K562 (cell line): ENCODE results near the gene SLC25A15. TPM values are rescaled to one million over a fixed set of nuclear protein-coding genes. Genes with fewer than 3 reads are reported as not detected.

Experiments
- ATAC-seq: fragments of 200-7000 bp; cut with Tn5 transposase; 3 replicates; pipeline ENCODE4 v1.9.1; 2020; ENCODE audit warnings: moderate library complexity
- BruUV-seq: library from RNA; stranded (reverse); fragments of 400-500 nt; replicated peaks from 2 replicates; lab custom pipeline; 2021; lab: Mats Ljungman, UMichigan
- CTCF ChIA-PET: fragments of 300-600 bp; formaldehyde crosslinking; extraction: SDS; loops from one replicate; lab custom pipeline; 2021; ENCODE audit warnings: low intra/inter-chr PET ratio; lab: Yijun Ruan, JAX
- POLR2A ChIA-PET: fragments of 300-600, 350-650 bp; sonication (Branson Sonifier 250); formaldehyde crosslinking; extraction: SDS; loops from one replicate; lab custom pipeline; 2021; ENCODE audit warnings: antibody characterized with exemption, inconsistent platforms; lab: Yijun Ruan, JAX
- DNase-seq, 4 experiments: peaks; one replicate each; pipeline versions ENCODE4 v3.0.0 to v3.0.0-alpha.2; 2011 to 2018; ENCODE audit warnings: low spot score in 3 of 4, mixed read lengths in 3 of 4; ENCODE audit errors: extremely low read depth in 1 of 4
- FAIRE-seq: peaks from 2 replicates; lab custom pipeline; 2011; peaks lifted over from hg19 to GRCh38; lab: Jason Lieb, UNC
- H2AFZ ChIP-seq: 2 replicates; pipeline ENCODE4 v1.6.0; 2011; ENCODE audit warnings: low read depth, low read length, control low read depth, inconsistent platforms
- H3K27ac ChIP-seq: fragments of 200-600 bp; 3 replicates; pipeline ENCODE4 v1.8.0; 2011; ENCODE audit warnings: low read depth, mild to moderate bottlenecking, control low read depth, inconsistent platforms, low read length, moderate library complexity, mixed read lengths; ENCODE audit errors: extremely low read depth
- H3K27me3 ChIP-seq, 2 experiments: fragments of 300-600 bp in 1 of 2; 2 replicates in 1 of 2; 3 replicates in 1 of 2; pipeline versions ENCODE4 v1.6.0 to v1.8.0; 2011; ENCODE audit warnings: inconsistent platforms in 2 of 2, low read length in 2 of 2, mild to moderate bottlenecking in 1 of 2, mixed read lengths in 1 of 2, moderate library complexity in 1 of 2; ENCODE audit not compliant: control insufficient read depth in 2 of 2, insufficient read depth in 2 of 2
- H3K36me3 ChIP-seq: fragments of 300-600 bp; 3 replicates; pipeline ENCODE4 v1.8.0; 2011; ENCODE audit warnings: mild to moderate bottlenecking, low read length, inconsistent platforms; ENCODE audit not compliant: control insufficient read depth, insufficient read depth
- H3K4me1 ChIP-seq, 2 experiments: fragments of 200-600 bp in 1 of 2; replicated peaks in 1 of 2; 2 replicates in 1 of 2; 3 replicates in 1 of 2; pipeline versions ENCODE4 v1.5.1 to v1.8.0; 2011; ENCODE audit warnings: inconsistent platforms in 2 of 2, low read length in 2 of 2, mild to moderate bottlenecking in 1 of 2, mixed read lengths in 1 of 2, moderate library complexity in 1 of 2; ENCODE audit not compliant: control insufficient read depth in 2 of 2, insufficient read depth in 2 of 2
- H3K4me2 ChIP-seq: 2 replicates; pipeline ENCODE4 v1.6.1; 2011; ENCODE audit warnings: low read length, control low read depth, inconsistent platforms, mixed read lengths; ENCODE audit not compliant: insufficient read depth
- H3K4me3 ChIP-seq: fragments of 200-600 bp; sonication (generic), shearing (Covaris generic); 2 replicates; pipeline ENCODE4 v1.5.1; 2016; ENCODE audit warnings: control low read depth, inconsistent platforms
- H3K79me2 ChIP-seq: fragments of 200-600 bp; 3 replicates; pipeline ENCODE4 v1.8.0; 2011; ENCODE audit warnings: low read length, inconsistent platforms; ENCODE audit not compliant: control insufficient read depth, insufficient read depth
- H3K9ac ChIP-seq, 2 experiments: 2 replicates each; pipeline versions ENCODE4 v1.6.0 to v1.6.1; 2011; ENCODE audit warnings: low read depth in 2 of 2, low read length in 2 of 2, control low read depth in 1 of 2, inconsistent platforms in 1 of 2, mild to moderate bottlenecking in 1 of 2, mixed read lengths in 1 of 2; ENCODE audit not compliant: insufficient read depth in 1 of 2
- H3K9me1 ChIP-seq: one replicate; pipeline ENCODE4 v1.6.0; 2011; ENCODE audit warnings: inconsistent platforms, mild to moderate bottlenecking, low read length, moderate library complexity; ENCODE audit not compliant: control insufficient read depth, insufficient read depth
- H3K9me3 ChIP-seq: replicated peaks from 2 replicates; pipeline ENCODE4 v1.5.1; 2011; ENCODE audit warnings: low read depth, low read length, inconsistent platforms; ENCODE audit not compliant: control insufficient read depth, insufficient read depth
- H4K20me1 ChIP-seq: replicated peaks from 2 replicates; pipeline ENCODE4 v1.6.1; 2011; ENCODE audit warnings: low read length, inconsistent platforms, mixed read lengths; ENCODE audit not compliant: control insufficient read depth, insufficient read depth
- ASH1L ChIP-seq: fragments of 450-650 bp; IDR thresholded peaks from 2 replicates; pipeline ENCODE4 v1.6.1; 2018; ENCODE audit warnings: borderline replicate concordance, mild to moderate bottlenecking, low read depth; ENCODE audit not compliant: partially characterized antibody
- CC2D1A ChIP-seq: fragments of 450-650 bp; IDR thresholded peaks from 2 replicates; pipeline ENCODE4 v1.6.1; 2017; ENCODE audit warnings: mild to moderate bottlenecking
- CHD2 ChIP-seq: IDR thresholded peaks from 2 replicates; pipeline ENCODE4 v1.6.1; 2011; ENCODE audit warnings: low read depth, low read length
- LEF1 ChIP-seq: fragments of 450-650 bp; IDR thresholded peaks from 2 replicates; pipeline ENCODE4 v1.6.1; 2016; ENCODE audit warnings: mild to moderate bottlenecking
- MEF2D ChIP-seq: conservative IDR thresholded peaks from 2 replicates; pipeline ENCODE4 v1.6.1; 2016; ENCODE audit warnings: low read depth, missing genetic modification characterization, missing compliant biosample characterization
- OTX1 ChIP-seq: fragments of 450-650 bp; formaldehyde crosslinking; IDR thresholded peaks from 2 replicates; pipeline ENCODE4 v1.4.0; 2022; ENCODE audit warnings: mild to moderate bottlenecking
- POU5F1 ChIP-seq: fragments of 150-350 bp; IDR thresholded peaks from 2 replicates; pipeline ENCODE4 v1.6.1; 2014; ENCODE audit warnings: borderline replicate concordance, low read length, low read depth, mild to moderate bottlenecking; ENCODE audit not compliant: partially characterized antibody
- SREBF1 ChIP-seq: fragments of 150-350 bp; IDR thresholded peaks from 2 replicates; pipeline ENCODE4 v1.6.1; 2014; ENCODE audit warnings: antibody characterized with exemption, low read depth, low read length, borderline replicate concordance
- TCF3 ChIP-seq: sonication (generic); formaldehyde crosslinking; IDR thresholded peaks from 2 replicates; pipeline ENCODE4 v1.4.0; 2020; ENCODE audit warnings: mild to moderate bottlenecking, missing genetic modification reagents
- WGBS: fragments of 100-300 bp; shearing (Covaris generic); methylation state at CpG from one replicate; pipeline ENCODE4 v1.1.6; 2016; ENCODE audit warnings: low coverage, mixed read lengths; ENCODE audit not compliant: insufficient coverage; ENCODE audit errors: missing lambda C conversion rate; 5-methylcytosine and 5-hydroxymethylcytosine counted together
- in situ Hi-C: fragments of 300-500 bp; cut with MboI; formaldehyde crosslinking; loops from 4 replicates; pipeline ENCODE4 v1.15.0; 2018; ENCODE audit warnings: inconsistent platforms, mixed read lengths
- intact Hi-C: fragments of 100-400 bp; cut with micrococcal nuclease; formaldehyde crosslinking; loops from 2 replicates; pipeline ENCODE4 v1.14.2; 2022
- polyA plus RNA-seq, 8 experiments: library from polyadenylated mRNA; depleted of rRNA in 4 of 8; stranded (reverse) in 5 of 8; unstranded in 3 of 8; fragments of >200 nt; fragmentation: Nextera tagmentation in 2 of 8; fragmentation: Illumina TruSeq in 1 of 8; extraction: Ambion mirVana in 2 of 8; extraction: Trizol in 1 of 8; gene quantifications; 2 replicates each; pipeline versions ENCODE4 v1.2.1 to v1.2.3, GENCODE V29; 2011 to 2014; ENCODE audit warnings: inconsistent platforms in 1 of 8, missing spikeins in 1 of 8
- total RNA-seq, 7 experiments: library from RNA; depleted of rRNA in 6 of 7; stranded (reverse); fragments of >200 nt in 6 of 7; fragmentation: Illumina TruSeq in 2 of 7; extraction: Trizol in 2 of 7; gene quantifications; 2 replicates each; pipeline versions ENCODE4 v1.2.1 to v1.2.3, GENCODE V29; 2011 to 2021; ENCODE audit warnings: low replicate concordance in 1 of 7
- TF ChIP-seq, protein P1 (sequence below): fragments of 250-450 bp; sonication (Bioruptor Pico); IDR thresholded peaks from 2 replicates; pipeline ENCODE4 v1.4.0; 2020; ENCODE audit warnings: mild to moderate bottlenecking, moderate library complexity
- TF ChIP-seq, protein P2 (sequence below): sonication (generic); formaldehyde crosslinking; IDR thresholded peaks from 2 replicates; pipeline ENCODE4 v1.8.1; 2023; ENCODE audit warnings: mild to moderate bottlenecking, missing genetic modification reagents

SLC25A15 gene
- total and polyA plus RNA-seq, 9 of the 15 experiments (the other 6 are each of a cell fraction or from before 2014, with no cell fraction given): 3.5 to 30.5 (median 20.3) TPM

- TF ChIP-seq CC2D1A (no peak), TCF3 (CRISPR knock-in tag) (no peak), SREBF1 (no peak), CHD2 (no peak), MEF2D (no peak), POU5F1 (no peak), ASH1L (no peak), LEF1 (no peak), OTX1 (CRISPR knock-in tag) (no peak)
- TF ChIP-seq, protein P1, sequence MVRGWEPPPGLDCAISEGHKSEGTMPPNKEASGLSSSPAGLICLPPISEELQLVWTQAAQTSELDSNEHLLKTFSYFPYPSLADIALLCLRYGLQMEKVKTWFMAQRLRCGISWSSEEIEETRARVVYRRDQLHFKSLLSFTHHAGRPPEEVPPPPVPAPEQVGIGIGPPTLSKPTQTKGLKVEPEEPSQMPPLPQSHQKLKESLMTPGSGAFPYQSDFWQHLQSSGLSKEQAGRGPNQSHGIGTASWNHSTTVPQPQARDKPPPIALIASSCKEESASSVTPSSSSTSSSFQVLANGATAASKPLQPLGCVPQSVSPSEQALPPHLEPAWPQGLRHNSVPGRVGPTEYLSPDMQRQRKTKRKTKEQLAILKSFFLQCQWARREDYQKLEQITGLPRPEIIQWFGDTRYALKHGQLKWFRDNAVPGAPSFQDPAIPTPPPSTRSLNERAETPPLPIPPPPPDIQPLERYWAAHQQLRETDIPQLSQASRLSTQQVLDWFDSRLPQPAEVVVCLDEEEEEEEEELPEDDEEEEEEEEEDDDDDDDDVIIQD: no peak
- TF ChIP-seq, protein P2, sequence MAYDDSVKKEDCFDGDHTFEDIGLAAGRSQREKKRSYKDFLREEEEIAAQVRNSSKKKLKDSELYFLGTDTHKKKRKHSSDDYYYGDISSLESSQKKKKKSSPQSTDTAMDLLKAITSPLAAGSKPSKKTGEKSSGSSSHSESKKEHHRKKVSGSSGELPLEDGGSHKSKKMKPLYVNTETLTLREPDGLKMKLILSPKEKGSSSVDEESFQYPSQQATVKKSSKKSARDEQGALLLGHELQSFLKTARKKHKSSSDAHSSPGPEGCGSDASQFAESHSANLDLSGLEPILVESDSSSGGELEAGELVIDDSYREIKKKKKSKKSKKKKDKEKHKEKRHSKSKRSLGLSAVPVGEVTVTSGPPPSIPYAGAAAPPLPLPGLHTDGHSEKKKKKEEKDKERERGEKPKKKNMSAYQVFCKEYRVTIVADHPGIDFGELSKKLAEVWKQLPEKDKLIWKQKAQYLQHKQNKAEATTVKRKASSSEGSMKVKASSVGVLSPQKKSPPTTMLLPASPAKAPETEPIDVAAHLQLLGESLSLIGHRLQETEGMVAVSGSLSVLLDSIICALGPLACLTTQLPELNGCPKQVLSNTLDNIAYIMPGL (CRISPR knock-in tag): no peak
- Histone ChIP-seq H3K36me3 (peaks cover 44% of the 10 kb centered on the region; the same call in 2 of the 3 replicates), H3K9ac (no peak overlapping the region), H4K20me1 (no peaks in the 10 kb centered on the region), H3K4me2 (no peak overlapping the region), H3K4me3 (no peak overlapping the region), H3K27ac (no peak overlapping the region), H3K4me1 (no peaks in the 10 kb centered on the region), H3K79me2 (no peaks in the 10 kb centered on the region), H3K9me3 (no peaks in the 10 kb centered on the region), H3K9me1 (no peaks in the 10 kb centered on the region), H2AFZ (no peak overlapping the region), H3K27me3 (no peaks in the 10 kb centered on the region)
- ATAC-seq (no peak), DNase-seq (no peak), FAIRE-seq (no peak)
- intact Hi-C loops (no loop called here), in situ Hi-C loops (no loop called here)
- no TSS peak for BruUV-seq
- POLR2A ChIA-PET: no interaction called here
- CTCF ChIA-PET: no interaction called here
- WGBS: 78% methylated on average over 6 of the region's 7 CpGs
These were observed 34.2 kb upstream of the SLC25A15 start for GRCh38 chr13:40755082-40755700.
